Keratinocyte (primary cell): Measurements from ENCODE around the gene GNAT3. TPM values are rescaled to one million over a fixed set of nuclear protein-coding genes. Genes with fewer than 3 reads are reported as not detected.

Experiments
- DNase-seq: peaks from one replicate; pipeline ENCODE4 v3.0.0-alpha.2; 2011; ENCODE audit warnings: low read depth, missing footprints, low spot score
- FAIRE-seq: peaks from 2 replicates; lab custom pipeline; 2011; peaks lifted over from hg19 to GRCh38; lab: Jason Lieb, UNC
- H2AFZ ChIP-seq: 2 replicates; pipeline ENCODE4 v1.6.0; 2012; ENCODE audit warnings: low read length, control low read depth, inconsistent platforms; ENCODE audit not compliant: control insufficient read depth
- H3K27ac ChIP-seq: 2 replicates; pipeline ENCODE4 v1.5.1; 2011; ENCODE audit warnings: low read length; ENCODE audit not compliant: control insufficient read depth, insufficient read depth
- H3K27me3 ChIP-seq: 3 replicates; pipeline ENCODE4 v1.6.0; 2011; ENCODE audit warnings: low read length; ENCODE audit not compliant: control insufficient read depth, insufficient read depth; ENCODE audit errors: extremely low read depth
- H3K36me3 ChIP-seq, 2 experiments: 2 replicates in 1 of 2; 3 replicates in 1 of 2; pipeline ENCODE4 v1.5.1; 2011; ENCODE audit warnings: low read length in 2 of 2, mild to moderate bottlenecking in 1 of 2; ENCODE audit not compliant: control insufficient read depth in 2 of 2, insufficient read depth in 2 of 2; ENCODE audit errors: extremely low read depth in 1 of 2
- H3K4me1 ChIP-seq: 3 replicates; pipeline ENCODE4 v1.5.1; 2011; ENCODE audit warnings: low read length; ENCODE audit not compliant: control insufficient read depth, insufficient read depth; ENCODE audit errors: extremely low read depth
- H3K4me2 ChIP-seq: 3 replicates; pipeline ENCODE4 v1.6.0; 2011; ENCODE audit warnings: low read depth, low read length; ENCODE audit not compliant: control insufficient read depth, insufficient read depth; ENCODE audit errors: extremely low read depth
- H3K4me3 ChIP-seq, 3 experiments: fragments of 200-600 bp in 1 of 3; sonication (generic) in 1 of 3; 2 replicates in 2 of 3; 3 replicates in 1 of 3; pipeline ENCODE4 v1.5.1; 2011 to 2016; ENCODE audit warnings: low read length in 3 of 3, mild to moderate bottlenecking in 3 of 3, control low read depth in 2 of 3, inconsistent platforms in 1 of 3, low read depth in 1 of 3, mixed read lengths in 1 of 3, mixed run types in 1 of 3, moderate library complexity in 1 of 3; ENCODE audit not compliant: control insufficient read depth in 2 of 3, insufficient read depth in 2 of 3; ENCODE audit errors: extremely low read depth in 1 of 3
- H3K79me2 ChIP-seq: 2 replicates; pipeline ENCODE4 v1.6.0; 2012; ENCODE audit warnings: low read length; ENCODE audit not compliant: control insufficient read depth, insufficient read depth
- H3K9ac ChIP-seq: 3 replicates; pipeline ENCODE4 v1.6.0; 2011; ENCODE audit warnings: low read length; ENCODE audit not compliant: control insufficient read depth, insufficient read depth; ENCODE audit errors: extremely low read depth
- H3K9me1 ChIP-seq: 3 replicates; pipeline ENCODE4 v1.6.0; 2011; ENCODE audit warnings: low read length; ENCODE audit not compliant: control insufficient read depth, insufficient read depth; ENCODE audit errors: extremely low read depth
- H3K9me3 ChIP-seq: 2 replicates; pipeline ENCODE4 v1.5.1; 2012; ENCODE audit warnings: low read depth, low read length; ENCODE audit not compliant: control insufficient read depth
- H4K20me1 ChIP-seq: 3 replicates; pipeline ENCODE4 v1.6.0; 2011; ENCODE audit warnings: low read length; ENCODE audit not compliant: control insufficient read depth, insufficient read depth; ENCODE audit errors: extremely low read depth
- CTCF ChIP-seq, 3 experiments: IDR thresholded peaks in 1 of 3; conservative IDR thresholded peaks in 1 of 3; optimal IDR thresholded peaks in 1 of 3; 2 replicates in 2 of 3; 3 replicates in 1 of 3; pipeline versions ENCODE3 to v1.5.1; 2011; ENCODE audit warnings: low read length in 3 of 3, mild to moderate bottlenecking in 3 of 3, moderate library complexity in 2 of 3, control low read depth in 1 of 3, inconsistent platforms in 1 of 3; ENCODE audit not compliant: insufficient read depth in 2 of 3; ENCODE audit errors: extremely low read depth in 1 of 3
- EZH2 ChIP-seq: IDR thresholded peaks from one replicate; pipeline ENCODE4 v1.6.1; 2012; ENCODE audit warnings: inconsistent platforms, mild to moderate bottlenecking, low read length, moderate library complexity
- dilution Hi-C: fragments of 300-500 bp; cut with MboI; formaldehyde crosslinking; loops from one replicate; pipeline ENCODE4 v1.7.0; 2020; ENCODE audit warnings: low sequenced_read_pairs; ENCODE audit not compliant: extremely low pct_ligation_motif_present
- polyA plus RNA-seq, 5 experiments: library from polyadenylated mRNA; depleted of rRNA in 3 of 5; stranded (reverse) in 3 of 5; stranded (forward) in 1 of 5; unstranded in 1 of 5; fragments of >200 nt; gene quantifications; 1 replicate in 1 of 5; 2 replicates in 3 of 5; 3 replicates in 1 of 5; pipeline versions ENCODE4 v1.2.1 to v1.2.3, GENCODE V29; 2011 to 2012; ENCODE audit warnings: missing spikeins in 2 of 5, low read depth in 1 of 5, low replicate concordance in 1 of 5

The GNAT3 gene
- polyA plus RNA-seq, 1 donor (not counting 4 experiments of a cell fraction or from before 2014, with no cell fraction given): not detected

DNA sequence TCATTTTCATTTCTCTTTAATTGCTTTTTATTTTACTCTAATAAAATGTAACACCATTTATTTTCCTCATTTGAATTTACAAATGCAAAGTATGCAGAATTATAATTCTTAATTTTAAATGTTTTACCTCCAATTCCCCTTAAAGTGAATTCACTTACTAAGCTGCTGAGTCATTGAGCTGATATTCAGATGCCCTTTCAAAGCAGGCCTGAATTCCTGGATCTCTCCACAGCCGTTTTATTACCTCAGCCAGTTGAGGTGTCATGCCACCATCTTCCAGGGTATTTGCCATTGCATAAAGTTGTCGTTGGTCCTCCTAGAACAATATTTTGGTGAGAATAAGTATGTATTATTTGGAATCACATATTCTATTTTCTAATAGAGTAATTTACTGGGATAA is 33.2 kb downstream of the GNAT3 start:
- no peak overlapping the region for H3K4me3 ChIP-seq
- dilution Hi-C loops: no loop called here
- no peak for DNase-seq
- no peaks in the 10 kb centered on the region for H3K9me3 ChIP-seq
- H3K4me1 ChIP-seq: peaks cover 44% of the 10 kb centered on the region
- H3K27ac ChIP-seq: peak overlapping the region; percentile 8
- H3K27me3 ChIP-seq: no peaks in the 10 kb centered on the region
- no peaks in the 10 kb centered on the region for H3K9me1 ChIP-seq
- no peaks in the 10 kb centered on the region for H4K20me1 ChIP-seq
- H3K36me3 ChIP-seq: no peaks in the 10 kb centered on the region
- no peak for TF ChIP-seq EZH2
- no peak for TF ChIP-seq CTCF (optimal IDR thresholded peaks at IDR 0.05 in 1 of 3, IDR thresholded peaks at IDR 0.05 in 1 of 3, conservative IDR thresholded peaks at IDR 0.05 in 1 of 3; ENCODE audit: extremely low read depth in 1 of 3, insufficient read depth in 2 of 3, low read length in 3 of 3)
- no peak overlapping the region for H3K9ac ChIP-seq
- peak; percentile 79 for FAIRE-seq
- H3K4me2 ChIP-seq: no peak overlapping the region
- H2AFZ ChIP-seq: no peak overlapping the region
- H3K79me2 ChIP-seq: no peaks in the 10 kb centered on the region

DNA sequence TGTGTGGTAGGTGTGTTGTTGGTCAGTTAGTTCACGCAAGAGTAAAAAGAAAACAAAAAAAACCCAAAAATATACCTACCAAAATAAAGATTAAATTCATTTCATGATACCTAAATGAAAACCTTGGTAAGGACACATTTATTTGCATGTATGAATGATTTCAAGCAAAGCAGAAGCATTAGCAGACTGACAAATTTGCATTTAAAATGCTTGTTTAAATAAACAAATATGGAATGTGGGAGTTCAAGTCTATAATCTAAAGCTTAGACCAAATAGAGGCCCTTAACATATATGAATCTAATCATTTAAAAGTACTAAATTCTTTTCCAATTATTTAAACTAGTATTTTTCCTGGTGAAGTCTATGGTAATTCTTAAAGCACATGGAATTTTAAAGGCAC is 35.8 kb downstream of the GNAT3 start:
- Histone ChIP-seq H3K9me3 (no peaks in the 10 kb centered on the region), H3K79me2 (no peaks in the 10 kb centered on the region), H3K4me1 (peaks cover 20% of the 10 kb centered on the region), H3K27me3 (no peaks in the 10 kb centered on the region), H3K9ac (no peak overlapping the region), H3K9me1 (no peaks in the 10 kb centered on the region), H3K4me3 (no peak overlapping the region), H3K27ac (no peak overlapping the region), H2AFZ (no peak overlapping the region), H4K20me1 (no peaks in the 10 kb centered on the region), H3K36me3 (no peaks in the 10 kb centered on the region), H3K4me2 (no peak overlapping the region)
- TF ChIP-seq EZH2 (no peak), CTCF (optimal IDR thresholded peaks at IDR 0.05 in 1 of 3, IDR thresholded peaks at IDR 0.05 in 1 of 3, conservative IDR thresholded peaks at IDR 0.05 in 1 of 3; ENCODE audit: extremely low read depth in 1 of 3, insufficient read depth in 2 of 3, low read length in 3 of 3) (no peak)
- dilution Hi-C loops: no loop called here
- no peak for FAIRE-seq
- DNase-seq: no peak
